ENCODE results near the gene GABPB1.
"Not testable (repeated sequence)": the region's sequence is repeated elsewhere in the genome, so short reads cannot be mapped to it uniquely, and the experiment has no call there.

GABPB1 gene

DNA sequence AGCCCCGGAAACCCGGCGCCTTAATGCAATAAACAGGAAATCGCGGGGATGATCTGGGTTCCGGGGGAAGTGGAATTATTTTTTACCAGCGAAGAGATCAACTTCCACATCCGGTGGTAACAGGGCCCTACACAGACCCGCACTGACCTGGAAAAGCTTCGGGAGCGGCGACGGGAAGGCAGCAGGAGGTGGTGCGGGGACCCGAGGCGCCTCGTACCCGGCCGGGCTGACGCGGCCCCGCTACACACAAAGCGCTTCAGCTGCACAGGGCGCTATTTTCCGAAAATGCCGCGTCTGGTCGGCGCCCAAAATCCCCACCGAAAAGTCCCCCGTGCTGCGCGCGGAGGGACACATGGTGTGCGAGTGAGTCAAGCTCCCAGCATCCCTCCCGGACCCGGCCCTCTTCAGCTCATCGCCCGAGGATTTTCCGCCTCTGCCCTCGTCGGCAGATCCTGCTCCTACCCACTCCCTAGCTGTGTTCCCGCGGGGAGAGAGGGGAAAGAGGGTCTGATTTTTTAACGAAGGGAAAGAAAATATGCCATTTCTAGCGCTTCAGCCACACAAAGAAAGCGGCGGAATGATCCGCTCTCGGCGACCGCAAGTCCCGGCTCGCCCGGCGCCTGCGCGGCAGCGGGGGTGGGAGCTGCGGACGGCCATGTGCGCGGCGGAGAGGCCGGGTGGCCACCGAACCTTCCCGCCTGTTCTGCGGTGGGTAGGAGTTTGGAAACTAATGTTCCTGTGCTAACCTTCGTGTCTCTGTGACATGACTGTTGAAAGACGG is at the start of gene GABPB1:
Gene GABPB1 (minus strand): TSS at position 361 of the 781 bp plus-strand sequence. CDS start 45,400 bp downstream, outside the sequence.
- DNase-seq (ENCODE audit: insufficient read length, low spot score) = peak; percentile 88
- no peak for FAIRE-seq

DNA sequence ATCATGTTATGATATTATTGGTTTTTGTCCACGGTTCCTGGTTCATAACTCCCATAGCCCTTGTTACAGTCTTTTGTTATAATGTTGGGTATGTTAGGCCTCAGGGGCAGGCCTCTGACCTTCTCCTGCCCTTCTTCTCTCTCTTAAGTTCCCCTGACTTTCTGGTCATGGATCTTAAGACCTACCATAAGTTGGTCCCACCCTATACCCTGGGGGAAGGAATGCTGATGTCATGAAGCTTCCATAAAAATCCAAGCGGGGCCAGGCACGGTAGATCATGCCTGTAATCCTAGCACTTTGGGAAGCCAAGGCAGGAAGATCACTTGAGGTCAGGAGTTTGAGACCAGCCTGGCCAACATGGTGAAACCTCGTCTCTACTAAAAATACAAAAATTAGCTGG is 36.6 kb upstream of the GABPB1 start:
- FAIRE-seq = not testable (repeated sequence)

DNA sequence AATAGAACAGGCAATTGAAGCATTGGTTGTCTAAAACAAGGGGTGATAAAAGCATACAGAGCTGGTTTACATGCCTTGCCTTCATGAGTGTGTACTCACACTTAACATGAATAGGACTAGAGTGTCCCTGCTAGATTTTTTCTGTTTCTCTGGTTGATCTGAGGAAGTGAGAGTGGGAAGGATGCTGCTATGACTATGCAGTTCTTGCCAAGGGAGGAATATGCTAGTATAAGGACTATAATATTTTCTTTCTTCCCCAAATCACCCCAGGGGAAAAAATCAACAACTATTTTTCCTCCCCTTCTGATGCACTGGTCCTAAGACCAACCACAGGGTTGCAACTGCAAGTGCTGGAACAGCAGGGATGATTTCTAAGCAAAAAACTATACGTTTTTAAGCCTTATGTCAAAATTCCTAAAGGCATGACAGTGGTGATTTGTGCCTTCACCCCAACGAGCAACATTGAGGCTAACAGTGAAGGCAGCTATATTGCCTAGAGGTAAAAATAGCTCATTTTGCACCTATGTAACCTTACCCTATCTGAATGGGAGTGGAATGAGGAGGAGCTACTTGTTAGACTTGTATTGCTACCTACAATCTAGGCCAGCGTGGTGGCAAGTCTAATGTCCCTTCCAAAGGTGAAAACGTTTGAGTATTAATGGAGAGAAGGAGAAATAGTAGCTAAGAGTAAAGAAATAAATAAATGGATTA is 35.7 kb upstream of the GABPB1 start:
- no peak for DNase-seq (ENCODE audit: insufficient read length, low spot score)
- FAIRE-seq = no peak

More for the DNA sequence above, 36.6 kb upstream of the GABPB1 start:
- not testable (repeated sequence) for DNase-seq (ENCODE audit: insufficient read length, low spot score)

DNA sequence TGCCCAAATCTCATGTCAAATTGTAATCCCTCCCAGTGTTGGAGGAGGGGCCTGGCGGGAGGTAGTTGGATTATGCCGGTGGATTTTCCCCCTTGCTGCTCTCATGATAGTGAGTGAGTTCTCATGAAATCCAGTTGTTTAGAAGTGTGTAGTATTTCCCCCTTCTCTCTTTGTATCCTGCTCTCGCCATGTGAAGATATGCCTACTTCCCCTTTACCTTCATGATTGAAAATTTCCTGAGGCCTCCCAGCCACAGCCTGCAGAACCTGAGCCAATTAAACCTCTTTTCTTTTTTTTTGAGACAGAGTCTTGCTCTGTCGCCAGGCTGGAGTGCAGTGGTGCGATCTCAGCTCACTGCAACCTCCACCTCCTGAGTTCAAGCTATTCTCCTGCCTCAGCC is 27.4 kb upstream of the GABPB1 start:
- FAIRE-seq; DNase-seq (ENCODE audit: insufficient read length, low spot score): not testable (repeated sequence)

DNA sequence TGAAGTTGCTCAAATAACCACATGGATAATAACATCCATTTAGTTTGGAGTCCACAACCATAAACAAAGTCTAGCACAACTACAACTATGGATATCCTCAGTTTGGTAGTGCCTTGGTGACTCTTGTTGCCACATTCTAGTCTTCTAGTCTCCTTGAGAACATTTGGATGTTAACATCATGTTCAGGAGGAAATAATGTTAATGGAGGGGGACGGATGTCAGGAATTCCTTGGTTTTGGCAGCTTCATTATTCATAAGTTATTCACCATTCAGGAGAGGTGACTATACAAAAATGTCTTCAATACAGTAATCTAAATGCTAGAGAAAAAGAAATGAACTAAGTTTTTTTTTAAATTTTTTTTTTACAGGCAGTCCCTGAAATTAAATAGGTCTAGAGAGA is 26.4 kb upstream of the GABPB1 start:
- DNase-seq (ENCODE audit: insufficient read length, low spot score) (no peak), FAIRE-seq (no peak)

DNA sequence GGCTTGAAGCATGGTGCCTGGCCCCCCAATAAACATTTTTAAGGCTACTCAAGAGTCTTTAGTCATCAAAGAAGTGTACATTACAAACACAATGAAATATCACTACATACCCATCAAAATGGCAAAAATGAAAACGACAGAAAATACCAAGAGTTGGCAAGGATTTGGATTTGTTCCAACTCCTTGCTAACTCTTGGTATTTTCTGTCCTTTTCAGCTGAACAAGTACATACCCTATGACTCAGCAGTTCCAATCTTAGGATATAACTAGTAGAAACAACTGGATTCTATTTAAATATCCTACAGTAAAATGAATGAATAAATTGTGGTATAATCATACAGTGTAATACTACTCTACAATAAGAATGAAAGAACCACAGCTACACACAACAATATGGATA is 25.1 kb upstream of the GABPB1 start:
- no peak for DNase-seq (ENCODE audit: insufficient read length, low spot score)
- no peak for FAIRE-seq

DNA sequence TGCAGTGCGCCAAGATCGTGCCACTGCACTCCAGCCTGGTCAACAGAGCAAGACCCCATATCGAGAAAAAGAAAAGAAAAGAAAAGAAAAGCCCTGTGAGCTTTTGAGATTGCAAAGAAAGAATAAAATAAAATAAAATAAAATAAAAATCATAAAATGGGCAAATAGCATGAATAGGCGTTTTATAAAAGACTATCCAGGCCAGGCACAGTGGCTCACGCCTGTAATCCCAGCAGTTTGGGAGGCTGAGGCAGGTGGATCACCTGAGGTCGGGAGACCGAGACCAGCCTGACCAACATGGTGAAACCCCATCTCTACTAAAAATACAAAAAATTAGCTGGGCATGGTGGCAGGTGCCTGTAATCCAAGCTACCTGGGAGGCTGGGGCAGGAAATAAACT is 24.4 kb upstream of the GABPB1 start:
- DNase-seq (ENCODE audit: insufficient read length, low spot score); FAIRE-seq: not testable (repeated sequence)

DNA sequence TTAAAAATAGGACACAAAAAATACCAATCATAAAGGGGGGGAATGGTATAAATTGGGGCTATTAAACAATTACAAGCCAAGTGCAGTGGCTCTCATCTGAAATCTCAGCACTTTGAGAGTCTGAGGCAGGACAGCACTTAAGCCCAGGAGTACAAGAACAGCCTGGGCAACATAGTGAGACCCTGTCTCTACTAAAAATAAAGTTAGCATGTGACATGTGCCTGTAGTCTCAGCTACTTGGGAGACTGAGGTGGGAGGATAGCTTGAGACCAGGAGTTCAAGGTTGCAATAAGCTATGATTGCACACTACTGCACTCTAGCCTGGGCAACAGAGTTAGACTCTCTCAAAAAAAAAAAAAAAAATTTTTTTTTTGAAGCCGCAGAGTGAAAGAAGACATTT is 23.8 kb upstream of the GABPB1 start:
- FAIRE-seq (no peak), DNase-seq (ENCODE audit: insufficient read length, low spot score) (no peak)

DNA sequence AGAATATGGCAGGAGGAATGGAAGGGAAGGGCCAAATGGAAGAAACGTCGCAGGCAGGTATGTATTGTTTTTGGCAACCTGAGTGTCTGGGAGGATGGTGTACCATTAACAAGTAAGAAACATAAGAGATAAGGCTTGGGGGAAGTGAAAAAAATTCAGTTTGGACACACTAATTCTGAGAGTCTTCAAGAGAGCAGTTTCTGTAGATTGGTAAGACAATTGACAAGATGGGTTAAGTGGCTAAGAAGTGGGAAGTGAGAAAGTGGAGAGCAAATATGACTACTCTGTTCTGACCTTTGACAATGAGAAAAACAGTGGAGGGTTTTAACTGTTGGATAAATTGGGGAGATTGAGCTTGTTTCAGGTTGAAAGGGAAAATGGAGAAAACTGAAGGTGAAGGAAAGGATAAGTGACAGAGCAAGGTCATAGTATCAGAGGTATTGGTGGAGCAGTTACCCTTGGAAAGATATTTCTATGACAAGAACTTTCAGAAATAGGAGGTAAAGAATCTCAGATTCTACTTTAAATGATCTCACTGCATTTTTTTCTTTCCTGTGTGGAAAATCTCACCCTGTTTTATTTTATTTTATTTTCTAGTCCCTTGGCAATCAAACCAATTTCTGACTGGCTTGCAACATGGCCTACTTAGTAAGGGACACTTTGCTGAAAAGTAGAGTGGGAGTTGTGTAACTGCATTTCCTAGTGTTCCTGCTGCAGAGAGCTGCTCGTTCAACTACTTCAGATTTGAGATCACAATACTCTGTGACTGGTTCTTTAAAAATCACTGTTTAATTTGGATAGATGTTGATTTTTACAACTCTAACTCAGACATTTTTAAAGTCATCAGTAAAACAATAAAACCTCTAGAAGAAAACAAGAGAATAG is 23.1 kb upstream of the GABPB1 start:
- no peak for FAIRE-seq
- DNase-seq (ENCODE audit: insufficient read length, low spot score) = no peak

DNA sequence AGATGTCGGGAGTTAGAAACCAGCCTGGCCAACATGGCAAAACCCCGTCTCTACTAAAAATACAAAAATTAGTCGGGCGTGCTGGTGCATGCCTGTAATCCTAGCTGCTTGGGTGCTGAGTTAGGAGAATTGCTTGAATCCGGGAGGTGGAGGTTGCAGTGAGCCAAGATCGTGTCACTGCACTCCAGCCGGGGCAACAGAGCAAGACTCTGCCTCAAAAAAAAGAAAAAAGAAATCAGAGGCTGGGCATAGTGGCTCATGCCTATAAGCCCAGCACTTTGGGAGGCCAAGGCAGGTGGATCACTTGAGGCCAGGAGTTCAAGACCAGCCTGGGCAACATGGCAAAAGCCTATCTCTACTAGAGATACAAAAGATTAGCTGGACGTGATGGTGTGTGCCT is 14.6 kb upstream of the GABPB1 start:
- not testable (repeated sequence) for FAIRE-seq; DNase-seq (ENCODE audit: insufficient read length, low spot score)

DNA sequence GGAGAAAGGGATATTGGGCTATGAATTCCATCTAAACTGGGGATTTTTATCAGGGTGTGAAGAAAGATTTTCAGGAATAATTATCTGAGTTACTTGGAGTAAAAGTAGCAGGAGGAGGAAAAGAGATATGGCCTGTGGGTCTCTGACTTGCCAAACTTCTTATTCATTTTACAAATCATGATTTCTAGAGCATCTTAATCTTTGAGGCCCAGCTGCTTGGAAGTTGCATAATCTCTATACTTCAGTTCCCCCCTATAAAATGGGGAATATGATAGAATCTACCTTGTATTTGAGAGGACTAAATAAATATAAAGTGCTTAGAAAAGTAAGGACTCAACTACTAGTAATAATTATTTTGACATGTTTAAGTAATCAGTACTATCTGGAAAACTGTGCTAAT is 11.0 kb upstream of the GABPB1 start:
- DNase-seq (ENCODE audit: insufficient read length, low spot score) (no peak), FAIRE-seq (no peak)

DNA sequence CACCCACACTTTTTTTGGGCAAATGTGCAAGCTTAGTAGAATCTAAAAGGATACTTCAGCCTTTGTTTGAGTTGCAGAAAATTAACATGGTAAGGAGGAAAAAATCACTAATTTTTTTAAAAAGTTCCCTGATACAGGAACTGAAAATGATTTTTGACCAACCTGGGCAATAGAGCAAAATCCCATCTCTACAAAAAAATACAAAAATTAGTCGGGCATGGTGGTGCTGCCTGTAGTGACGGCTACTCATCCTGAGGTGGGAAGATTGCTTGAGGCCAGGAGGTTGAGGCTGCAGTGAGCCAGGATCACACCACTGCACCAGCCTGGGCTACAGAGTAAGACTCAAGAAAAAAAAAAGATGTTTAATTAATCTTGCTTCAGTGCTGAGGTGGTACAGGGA is 10.6 kb upstream of the GABPB1 start:
- DNase-seq (ENCODE audit: insufficient read length, low spot score) (no peak), FAIRE-seq (no peak)

DNA sequence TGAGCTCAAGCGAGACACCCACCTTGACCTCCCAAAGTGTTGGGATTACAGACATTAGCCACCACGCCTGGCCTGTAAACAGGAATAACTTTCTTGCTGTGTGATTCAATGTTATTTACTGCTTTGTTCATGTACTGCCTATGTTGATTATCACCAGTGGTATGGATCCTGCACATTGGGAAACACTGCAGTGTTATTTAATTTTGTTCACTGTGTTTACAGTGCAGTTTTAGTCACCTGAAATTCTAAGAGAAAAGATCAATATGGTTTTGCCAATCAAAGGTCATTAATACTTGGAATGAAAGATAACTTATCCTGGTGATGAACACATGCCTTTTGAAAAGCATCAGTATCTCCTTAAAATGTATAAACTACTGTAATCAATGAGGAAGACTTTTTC is 8.6 kb upstream of the GABPB1 start:
- FAIRE-seq = no peak
- DNase-seq (ENCODE audit: insufficient read length, low spot score) = no peak

DNA sequence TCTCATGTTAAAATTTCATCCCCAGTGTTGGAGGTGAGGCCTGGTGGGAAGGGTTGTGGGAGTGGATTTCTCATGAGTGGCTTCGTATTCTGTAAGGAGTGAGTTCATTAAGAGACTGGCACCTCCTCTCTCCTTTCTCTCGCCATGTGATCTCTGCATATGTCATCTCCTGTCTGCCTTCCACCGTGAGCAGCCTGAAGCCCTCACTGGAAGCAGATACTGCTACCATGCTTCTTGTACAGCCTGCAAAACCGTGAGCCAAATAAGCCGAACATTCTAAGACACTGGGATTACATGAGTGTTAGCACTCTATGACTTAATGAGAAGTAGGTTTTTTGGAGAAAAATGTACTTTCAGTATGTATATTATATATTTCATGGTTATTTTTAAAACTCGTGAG is 6.8 kb upstream of the GABPB1 start:
- FAIRE-seq (no peak), DNase-seq (ENCODE audit: insufficient read length, low spot score) (no peak)

DNA sequence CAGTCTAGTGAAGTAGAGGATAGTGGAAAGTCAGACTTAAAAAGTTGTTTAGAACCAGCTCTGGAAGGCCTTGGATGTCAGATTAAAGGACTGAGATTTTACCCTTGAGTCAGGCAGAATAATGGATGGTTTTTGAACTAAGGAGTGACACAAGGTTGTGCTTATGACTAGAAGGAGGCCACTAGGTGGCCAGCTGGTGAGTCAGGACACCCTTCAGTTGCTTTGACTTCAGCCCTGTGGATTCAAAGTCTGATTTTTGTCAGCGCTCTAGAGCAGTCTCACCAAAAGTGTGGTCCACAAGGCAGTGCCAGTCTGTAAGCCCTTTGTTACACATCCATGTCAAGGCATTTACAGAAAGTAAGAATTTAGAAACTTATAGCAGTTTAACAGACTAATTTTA is 3.8 kb upstream of the GABPB1 start:
- FAIRE-seq (no peak), DNase-seq (ENCODE audit: insufficient read length, low spot score) (peak; percentile 49)

DNA sequence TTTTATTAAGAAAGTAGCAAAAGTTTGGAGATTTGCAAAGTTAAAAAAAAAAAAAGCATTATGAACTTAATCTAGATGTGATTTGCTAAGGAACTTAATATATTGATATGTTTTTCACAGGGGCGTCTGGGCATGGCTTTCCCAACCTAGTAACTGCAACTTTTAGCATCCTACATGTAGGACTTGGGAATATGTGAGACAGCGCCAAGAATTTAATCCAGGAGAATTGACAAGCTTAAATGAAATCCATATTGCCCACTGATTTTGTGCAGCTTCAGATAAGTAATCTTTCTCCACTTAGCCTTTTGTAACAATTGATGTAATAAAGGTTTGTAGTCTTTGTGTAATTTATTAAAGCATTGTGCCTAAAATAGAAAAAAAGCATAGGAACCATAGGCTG is 982 bp upstream of the GABPB1 start:
- FAIRE-seq (no peak), DNase-seq (ENCODE audit: insufficient read length, low spot score) (no peak)

DNA sequence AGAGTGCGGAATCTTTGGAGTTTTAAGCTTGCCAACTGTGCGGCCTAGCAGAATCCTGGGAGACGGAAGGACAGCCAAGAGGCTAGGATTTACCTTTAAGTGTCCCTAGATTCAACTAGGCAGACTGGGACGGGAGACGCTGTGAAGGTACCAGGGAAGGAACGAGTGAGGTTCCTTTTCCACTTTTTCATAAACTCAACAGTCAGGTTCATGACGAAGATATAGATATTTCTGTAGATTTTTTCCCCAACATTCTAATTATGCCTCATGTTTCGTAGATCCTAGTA is 564 bp upstream of the GABPB1 start:
- DNase-seq (ENCODE audit: insufficient read length, low spot score) (no peak), FAIRE-seq (no peak)

DNA sequence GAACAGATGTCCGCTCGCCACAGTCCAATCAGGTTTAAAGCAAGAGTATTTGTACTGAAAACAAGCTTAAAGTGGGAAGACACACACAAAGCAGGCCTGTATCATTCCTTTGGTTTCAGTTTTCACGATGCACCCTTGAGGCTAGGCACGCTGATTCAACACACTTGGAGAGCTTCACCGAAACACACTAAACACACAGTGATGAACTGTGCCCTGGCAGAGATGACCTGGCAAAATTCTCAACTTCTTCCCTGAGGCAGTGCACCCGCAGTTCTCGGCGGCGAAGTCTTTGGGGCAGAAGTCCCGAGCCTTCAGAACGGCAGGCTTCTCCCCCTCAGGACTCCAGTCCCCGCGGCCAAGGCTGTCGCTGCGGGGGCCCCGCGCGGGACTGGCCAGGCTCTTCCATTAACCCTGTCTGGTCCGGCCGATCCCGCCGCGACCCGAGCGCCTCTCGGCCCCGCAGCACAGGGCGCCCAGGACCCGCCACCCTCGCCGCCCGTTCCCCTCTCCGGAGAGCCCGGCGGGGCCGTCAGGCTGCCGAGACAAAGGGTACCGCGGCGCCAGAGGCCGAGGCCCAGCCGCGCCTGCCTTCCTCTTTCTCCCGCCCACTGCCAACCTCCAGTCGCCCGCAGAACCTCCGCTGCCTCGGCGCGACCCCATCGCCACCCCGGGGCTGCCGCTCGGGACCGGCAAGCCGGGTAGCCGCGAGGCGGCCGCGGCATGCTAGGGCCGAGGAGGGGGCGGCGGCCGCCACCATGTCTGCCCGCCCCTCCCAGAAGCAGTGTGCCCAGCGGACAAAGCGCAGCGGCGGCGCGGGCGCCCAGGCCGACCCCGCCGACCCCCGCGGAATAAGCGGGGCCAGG is 792 bp downstream of the GABPB1 start:
- peak; percentile 53 for DNase-seq (ENCODE audit: insufficient read length, low spot score)
- no peak for FAIRE-seq

DNA sequence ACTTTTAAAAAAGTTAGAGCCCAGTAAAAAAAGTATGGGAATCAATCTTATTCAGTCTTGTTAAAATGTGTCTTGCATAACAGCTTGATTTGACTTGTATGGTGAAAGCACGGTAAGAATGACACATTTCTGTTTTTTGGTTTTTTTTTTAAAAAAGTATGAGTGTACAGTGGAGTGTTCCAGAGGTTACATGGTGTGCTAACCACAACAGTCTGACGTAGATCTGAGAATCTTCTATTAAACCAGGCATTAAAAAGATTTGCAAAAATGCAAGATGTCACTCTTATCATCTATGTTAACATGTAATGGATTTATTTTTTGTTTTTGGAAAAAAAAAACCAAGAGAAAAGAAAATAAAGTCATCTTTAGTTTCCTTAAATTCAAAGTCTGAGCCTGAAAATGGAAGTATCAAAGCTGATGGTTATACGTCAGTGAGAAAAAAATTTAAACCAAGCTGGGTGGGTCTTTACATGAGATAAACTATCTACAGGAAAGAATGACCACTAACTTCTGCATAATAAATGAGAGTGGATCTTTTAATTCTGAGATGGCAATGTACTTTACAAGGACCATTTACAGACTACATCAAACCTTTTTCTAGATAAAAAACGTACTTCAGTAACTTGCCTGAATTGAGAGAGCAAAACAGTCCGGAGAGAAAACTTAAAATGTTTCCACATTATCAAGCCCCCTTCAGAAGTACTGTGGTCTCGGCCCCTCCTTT is 1.6 kb downstream of the GABPB1 start:
- no peak for DNase-seq (ENCODE audit: insufficient read length, low spot score)
- FAIRE-seq = no peak

DNA sequence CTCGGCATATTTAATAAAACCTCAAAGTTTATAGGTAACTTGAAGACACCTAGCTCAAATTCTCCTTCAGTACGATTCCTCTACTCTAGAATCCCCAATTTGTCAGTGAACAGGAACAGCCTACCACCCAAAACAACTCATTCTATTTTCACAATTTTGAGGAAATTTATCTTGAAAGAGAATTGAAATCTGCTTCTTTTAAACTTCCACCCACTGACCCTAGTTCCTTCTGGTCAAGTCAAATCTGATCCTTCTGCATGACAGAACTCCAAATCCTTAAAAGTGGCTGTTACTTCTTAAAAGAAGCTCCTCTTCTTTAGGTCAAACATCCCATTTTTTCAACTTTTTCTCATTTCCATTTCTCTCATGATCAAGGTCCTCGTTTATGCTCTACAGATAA is 4.4 kb downstream of the GABPB1 start:
- DNase-seq (ENCODE audit: insufficient read length, low spot score) (no peak), FAIRE-seq (no peak)
